HCT116 (cell line): ENCODE measurements around the gene UBAC2. TPM values are rescaled to one million over a fixed set of nuclear protein-coding genes. Genes with fewer than 3 reads are reported as not detected.

Source experiments
- ATAC-seq: fragments of 200-7000 bp; cut with Tn5 transposase; 2 replicates; pipeline ENCODE4 v1.9.1; 2020; ENCODE audit warnings: mild to moderate bottlenecking, moderate library complexity
- BruUV-seq: library from RNA; stranded (reverse); fragments of 400-500 nt; replicated peaks from 2 replicates; lab custom pipeline; 2021; lab: Mats Ljungman, UMichigan
- CTCF ChIA-PET: fragments of 300-600 bp; sonication (Branson Sonifier 250); formaldehyde crosslinking; loops from one replicate; lab custom pipeline; 2021; ENCODE audit warnings: antibody characterized with exemption; lab: Charles Lee
- POLR2A ChIA-PET: fragments of 300-600, 350-600 bp; sonication (Branson Sonifier 250); formaldehyde crosslinking; loops from one replicate; lab custom pipeline; 2021; ENCODE audit warnings: antibody characterized with exemption; lab: Charles Lee
- RAD21 ChIA-PET, 2 experiments: fragments of 300-600 bp; sonication (Branson Sonifier 250); formaldehyde crosslinking; loops; one replicate each; lab custom pipeline; 2023; ENCODE audit warnings: low total read pairs in 2 of 2; ENCODE audit not compliant: uncharacterized antibody in 2 of 2, unreplicated experiment in 2 of 2, low non-redundant PET in 1 of 2; lab: Charles Lee
- DNase-seq: peaks from one replicate; pipeline ENCODE4 v3.0.0-alpha.2; 2010; ENCODE audit warnings: low read depth, low spot score
- H2AFZ ChIP-seq: fragments of 200-600 bp; shearing (Covaris generic), sonication (generic); 2 replicates; pipeline ENCODE4 v1.6.1; 2017; ENCODE audit warnings: low read depth, mixed run types, mixed read lengths, antibody characterized with exemption, low read length; ENCODE audit not compliant: poor library complexity, severe bottlenecking
- H3K27ac ChIP-seq: 2 replicates; pipeline ENCODE4 v1.5.1; 2012; ENCODE audit warnings: low read depth, low read length
- H3K27me3 ChIP-seq: fragments of 200-600 bp; sonication (generic); 2 replicates; pipeline ENCODE4 v1.6.1; 2016; ENCODE audit warnings: mixed run types, low read length, mixed read lengths; ENCODE audit not compliant: insufficient read depth
- H3K36me3 ChIP-seq, 2 experiments: fragments of 200-500 bp in 1 of 2; fragments of 200-600 bp in 1 of 2; sonication (Bioruptor generic) in 1 of 2; sonication (generic) in 1 of 2; 2 replicates each; pipeline versions ENCODE4 v1.5.1 to v1.6.1; 2014 to 2016; ENCODE audit warnings: low read length in 2 of 2, inconsistent platforms in 1 of 2, mixed read lengths in 1 of 2, mixed run types in 1 of 2; ENCODE audit not compliant: insufficient read depth in 2 of 2, control insufficient read depth in 1 of 2
- H3K4me1 ChIP-seq, 2 experiments: fragments of 200-600 bp in 1 of 2; sonication (generic) in 1 of 2; 2 replicates each; pipeline versions ENCODE4 v1.5.1 to v1.6.1; 2012 to 2017; ENCODE audit warnings: low read length in 2 of 2, inconsistent platforms in 1 of 2, mild to moderate bottlenecking in 1 of 2, mixed read lengths in 1 of 2, mixed run types in 1 of 2, moderate library complexity in 1 of 2; ENCODE audit not compliant: insufficient read depth in 2 of 2, control insufficient read depth in 1 of 2
- H3K4me2 ChIP-seq: fragments of 200-600 bp; sonication (generic); 2 replicates; pipeline ENCODE4 v1.6.1; 2017; ENCODE audit warnings: mixed run types, low read length, mixed read lengths
- H3K4me3 ChIP-seq, 2 experiments: fragments of 200-600 bp in 1 of 2; sonication (generic) in 1 of 2; replicated peaks in 1 of 2; 2 replicates each; pipeline ENCODE4 v1.5.1; 2011 to 2016; ENCODE audit warnings: low read length in 2 of 2, control low read depth in 1 of 2, low read depth in 1 of 2, mild to moderate bottlenecking in 1 of 2, mixed read lengths in 1 of 2, mixed run types in 1 of 2
- H3K79me2 ChIP-seq: fragments of 200-600 bp; sonication (generic); 2 replicates; pipeline ENCODE4 v1.6.1; 2017; ENCODE audit warnings: mild to moderate bottlenecking, mixed run types, low read length, moderate library complexity, mixed read lengths; ENCODE audit not compliant: insufficient read depth
- H3K9ac ChIP-seq: fragments of 200-600 bp; sonication (generic); 2 replicates; pipeline ENCODE4 v1.6.1; 2016; ENCODE audit warnings: low read length, mixed read lengths
- H3K9me2 ChIP-seq: fragments of 200-600 bp; sonication (generic), shearing (Covaris generic); 2 replicates; pipeline ENCODE4 v1.6.1; 2017; ENCODE audit warnings: mixed run types, mild to moderate bottlenecking, moderate library complexity; ENCODE audit not compliant: insufficient read depth
- H3K9me3 ChIP-seq, 2 experiments: fragments of 200-500 bp in 1 of 2; fragments of 200-600 bp in 1 of 2; sonication (Bioruptor generic) in 1 of 2; sonication (generic) in 1 of 2; 2 replicates each; pipeline ENCODE4 v1.6.1; 2014 to 2017; ENCODE audit warnings: low read length in 2 of 2, mixed read lengths in 2 of 2, inconsistent platforms in 1 of 2, low read depth in 1 of 2, mild to moderate bottlenecking in 1 of 2, mixed run types in 1 of 2, moderate library complexity in 1 of 2; ENCODE audit not compliant: control insufficient read depth in 1 of 2, insufficient read depth in 1 of 2
- H4K20me1 ChIP-seq: fragments of 200-600 bp; sonication (generic), shearing (Covaris generic); 2 replicates; pipeline ENCODE4 v1.6.1; 2017; ENCODE audit warnings: mixed run types, mild to moderate bottlenecking, moderate library complexity; ENCODE audit not compliant: insufficient read depth
- ATF3 ChIP-seq: IDR thresholded peaks from 2 replicates; pipeline ENCODE4 v1.6.1; 2012
- CEBPB ChIP-seq: IDR thresholded peaks from 2 replicates; pipeline ENCODE4 v1.6.1; 2012; ENCODE audit warnings: low read depth
- CTCF ChIP-seq, 3 experiments: fragments of 200-600 bp in 1 of 3; sonication (generic) in 1 of 3; IDR thresholded peaks in 2 of 3; conservative IDR thresholded peaks in 1 of 3; 2 replicates each; pipeline ENCODE4 v1.5.1; 2012 to 2017; ENCODE audit warnings: low read depth in 2 of 3, low read length in 2 of 3, antibody characterized with exemption in 1 of 3, borderline replicate concordance in 1 of 3, control low read depth in 1 of 3, mild to moderate bottlenecking in 1 of 3, mixed read lengths in 1 of 3, mixed run types in 1 of 3, moderate library complexity in 1 of 3; ENCODE audit not compliant: insufficient read depth in 1 of 3
- ELF1 ChIP-seq: IDR thresholded peaks from 2 replicates; pipeline ENCODE4 v1.6.1; 2012; ENCODE audit warnings: low read depth, borderline replicate concordance
- EZH2 ChIP-seq: fragments of 200-600 bp; sonication (generic); IDR thresholded peaks from 2 replicates; pipeline ENCODE4 v1.6.1; 2017; ENCODE audit warnings: antibody characterized with exemption, mixed run types
- MAX ChIP-seq: IDR thresholded peaks from 2 replicates; pipeline ENCODE4 v1.6.1; 2012
- POLR2A ChIP-seq: IDR thresholded peaks from 2 replicates; pipeline ENCODE4 v1.7.0; 2011; ENCODE audit warnings: borderline replicate concordance; ENCODE audit not compliant: insufficient read depth, insufficient read length; ENCODE audit errors: extremely low read depth
- POLR2AphosphoS5 ChIP-seq: IDR thresholded peaks from 2 replicates; pipeline ENCODE4 v1.6.1; 2011; ENCODE audit warnings: mild to moderate bottlenecking, low read depth, low read length, moderate library complexity
- TCF7L2 ChIP-seq: IDR thresholded peaks from 2 replicates; pipeline ENCODE4 v1.7.0; 2011; ENCODE audit warnings: borderline replicate concordance, inconsistent platforms; ENCODE audit not compliant: insufficient read depth, insufficient read length; ENCODE audit errors: extremely low read depth
- ZBTB33 ChIP-seq: IDR thresholded peaks from 2 replicates; pipeline ENCODE4 v1.6.1; 2011; ENCODE audit warnings: mild to moderate bottlenecking, low read length, moderate library complexity; ENCODE audit not compliant: insufficient replicate concordance; ENCODE audit errors: extremely low read depth
- ZNF274 ChIP-seq: fragments of 200-500 bp; sonication (Bioruptor generic); IDR thresholded peaks from 2 replicates; pipeline ENCODE4 v1.6.1; 2014; ENCODE audit warnings: mild to moderate bottlenecking, low read depth, low read length, inconsistent platforms
- intact Hi-C: fragments of 100-400 bp; cut with micrococcal nuclease; formaldehyde crosslinking; loops from 2 replicates; pipeline ENCODE4 v1.10.0; 2022
- total RNA-seq: library from RNA; stranded (reverse); gene quantifications from one replicate; pipeline ENCODE4 v1.2.1, GENCODE V29; 2021; ENCODE audit not compliant: unreplicated experiment

UBAC2 gene
- total RNA-seq, 1 experiment from 2014 or later: 67.4 TPM

GRCh38 chr13:99373436-99373835 lies 172.8 kb downstream of the UBAC2 start:
- ChIA-PET POLR2A (no interaction called here), RAD21 (no interaction called here), CTCF (no interaction called here)
- no peak overlapping the region for H3K9ac ChIP-seq
- H3K9me3 ChIP-seq: no peaks in the 10 kb centered on the region
- no peaks in the 10 kb centered on the region for H3K9me2 ChIP-seq
- H3K27ac ChIP-seq: no peak overlapping the region
- intact Hi-C loops: no loop called here
- no peak overlapping the region for H3K4me2 ChIP-seq
- peaks cover 4 to 5% of the 10 kb centered on the region in 2 experiments; a peak in 3 of 4 replicates for H3K36me3 ChIP-seq
- no peaks in the 10 kb centered on the region for H3K4me1 ChIP-seq
- H2AFZ ChIP-seq: no peak overlapping the region
- ATAC-seq (no peak), DNase-seq (no peak)
- no peaks in the 10 kb centered on the region for H4K20me1 ChIP-seq
- BruUV-seq: no TSS peak
- H3K27me3 ChIP-seq: no peaks in the 10 kb centered on the region
- H3K79me2 ChIP-seq: no peaks in the 10 kb centered on the region
- H3K4me3 ChIP-seq: no peak overlapping the region
- no peak for TF ChIP-seq POLR2A
- TF ChIP-seq ZBTB33: no peak
- no peak for TF ChIP-seq POLR2AphosphoS5
- no peak for TF ChIP-seq ELF1
- TF ChIP-seq CTCF (IDR thresholded peaks at IDR 0.05 in 2 of 3, conservative IDR thresholded peaks at IDR 0.05 in 1 of 3; ENCODE audit: borderline replicate concordance in 1 of 3, insufficient read depth in 1 of 3, low read depth in 2 of 3, low read length in 2 of 3): no peak
- TF ChIP-seq EZH2: no peak
- no peak for TF ChIP-seq ATF3
- TF ChIP-seq MAX: no peak
- TF ChIP-seq ZNF274: no peak
- no peak for TF ChIP-seq TCF7L2
- no peak for TF ChIP-seq CEBPB
